CD14-positive monocyte (primary cell): Measurements from ENCODE around the gene RSPH1. TPM values are rescaled to one million over a fixed set of nuclear protein-coding genes. Genes with fewer than 3 reads are reported as not detected.

Experiments used
- DNase-seq, 3 donors: peaks; one replicate each; pipeline ENCODE4 v3.0.0-alpha.2; 2011 to 2022
- H2AFZ ChIP-seq: 2 replicates; pipeline ENCODE4 v1.6.0; 2012; ENCODE audit warnings: mild to moderate bottlenecking, low read depth, low read length, inconsistent platforms; ENCODE audit not compliant: insufficient read depth, poor library complexity, severe bottlenecking
- H3K27ac ChIP-seq, 2 donors: 1 replicate in 1 of 2; 2 replicates in 1 of 2; pipeline ENCODE4 v1.5.1; 2012 to 2013; ENCODE audit warnings: low read length in 2 of 2, control low read depth in 1 of 2, inconsistent platforms in 1 of 2, low read depth in 1 of 2, mild to moderate bottlenecking in 1 of 2
- H3K27me3 ChIP-seq, 2 donors: one replicate each; pipeline versions ENCODE4 v1.6.0 to v1.6.1; 2011 to 2013; ENCODE audit warnings: low read length in 2 of 2; ENCODE audit not compliant: control insufficient read depth in 2 of 2, insufficient read depth in 2 of 2
- H3K36me3 ChIP-seq, 2 donors: replicated peaks in 1 of 2; 1 replicate in 1 of 2; 2 replicates in 1 of 2; pipeline versions ENCODE4 v1.5.1 to v1.6.1; 2012 to 2013; ENCODE audit warnings: low read length in 2 of 2, control low read depth in 1 of 2, inconsistent platforms in 1 of 2, mild to moderate bottlenecking in 1 of 2; ENCODE audit not compliant: insufficient read depth in 2 of 2, control insufficient read depth in 1 of 2
- H3K4me1 ChIP-seq, 2 donors: 1 replicate in 1 of 2; 2 replicates in 1 of 2; pipeline versions ENCODE4 v1.5.1 to v1.6.1; 2012 to 2013; ENCODE audit warnings: low read length in 2 of 2, control low read depth in 1 of 2, inconsistent platforms in 1 of 2, mild to moderate bottlenecking in 1 of 2, moderate library complexity in 1 of 2; ENCODE audit not compliant: insufficient read depth in 2 of 2, control insufficient read depth in 1 of 2
- H3K4me2 ChIP-seq: replicated peaks from 2 replicates; pipeline ENCODE3; 2012; ENCODE audit warnings: low read length, moderate library complexity, mild to moderate bottlenecking; ENCODE audit not compliant: poor library complexity, severe bottlenecking; ENCODE audit errors: extremely low read depth
- H3K4me3 ChIP-seq, 3 experiments: fragments of 200-600 bp in 1 of 3; sonication (generic) in 1 of 3; replicated peaks in 1 of 3; 1 replicate in 2 of 3; 2 replicates in 1 of 3; pipeline ENCODE4 v1.5.1; 2011 to 2013; ENCODE audit warnings: low read length in 3 of 3, mild to moderate bottlenecking in 3 of 3, control low read depth in 2 of 3, low read depth in 2 of 3, inconsistent platforms in 1 of 3, moderate library complexity in 1 of 3
- H3K79me2 ChIP-seq: 2 replicates; pipeline ENCODE4 v1.6.0; 2012; ENCODE audit warnings: mild to moderate bottlenecking, control low read depth, inconsistent platforms, low read length, moderate library complexity; ENCODE audit not compliant: insufficient read depth
- H3K9ac ChIP-seq: 2 replicates; pipeline ENCODE4 v1.6.0; 2017; ENCODE audit warnings: low read length, mild to moderate bottlenecking; ENCODE audit not compliant: insufficient read depth, poor library complexity, severe bottlenecking
- H3K9me3 ChIP-seq, 2 donors: replicated peaks in 1 of 2; 1 replicate in 1 of 2; 2 replicates in 1 of 2; pipeline versions ENCODE4 v1.5.1 to v1.6.1; 2012 to 2013; ENCODE audit warnings: low read length in 2 of 2, control low read depth in 1 of 2; ENCODE audit not compliant: control insufficient read depth in 1 of 2, insufficient read depth in 1 of 2
- H4K20me1 ChIP-seq: 2 replicates; pipeline ENCODE4 v1.6.0; 2012; ENCODE audit warnings: mild to moderate bottlenecking, low read length, control low read depth, moderate library complexity; ENCODE audit not compliant: insufficient read depth
- H3K27ac Mint-ChIP-seq, 7 donors: one replicate each; pipeline ENCODE4 v1.8.0; 2020; ENCODE audit warnings: mild to moderate bottlenecking in 7 of 7, mixed read lengths in 7 of 7, moderate library complexity in 6 of 7, inconsistent platforms in 2 of 7
- H3K27me3 Mint-ChIP-seq, 3 donors: one replicate each; pipeline ENCODE4 v1.8.0; 2021 to 2022; ENCODE audit warnings: low read depth in 3 of 3, mild to moderate bottlenecking in 3 of 3, mixed read lengths in 3 of 3, moderate library complexity in 3 of 3, inconsistent platforms in 1 of 3
- H3K36me3 Mint-ChIP-seq, 2 donors: one replicate each; pipeline ENCODE4 v1.8.0; 2020; ENCODE audit warnings: mixed read lengths in 2 of 2, inconsistent platforms in 1 of 2, mild to moderate bottlenecking in 1 of 2
- H3K4me1 Mint-ChIP-seq: one replicate; pipeline ENCODE4 v1.8.0; 2020; ENCODE audit warnings: mild to moderate bottlenecking, mixed read lengths
- H3K4me3 Mint-ChIP-seq, 2 donors: one replicate each; pipeline ENCODE4 v1.8.0; 2020; ENCODE audit warnings: mild to moderate bottlenecking in 2 of 2, mixed read lengths in 2 of 2, moderate library complexity in 1 of 2
- H3K9me3 Mint-ChIP-seq, 7 donors: one replicate each; pipeline ENCODE4 v1.8.0; 2020 to 2022; ENCODE audit warnings: mixed read lengths in 7 of 7, mild to moderate bottlenecking in 6 of 7, moderate library complexity in 6 of 7, inconsistent platforms in 2 of 7
- WGBS: methylation state at CpG from one replicate; pipeline ENCODE4 v1.1.5; 2013; ENCODE audit warnings: missing lambda C conversion rate; ENCODE audit not compliant: insufficient coverage; 5-methylcytosine and 5-hydroxymethylcytosine counted together
- intact Hi-C, 2 donors: fragments of 100-400 bp; cut with micrococcal nuclease; formaldehyde crosslinking; loops; one replicate each; pipeline versions ENCODE4 v1.15.0 to v1.15.1; 2023
- polyA plus RNA-seq, 3 donors: library from polyadenylated mRNA; depleted of rRNA in 1 of 3; unstranded in 2 of 3; stranded (reverse) in 1 of 3; fragments of 300-500 nt in 2 of 3; fragments of >200 nt in 1 of 3; fragmentation: Illumina TruSeq in 2 of 3; gene quantifications; 1 replicate in 2 of 3; 2 replicates in 1 of 3; pipeline ENCODE4 v1.2.3, GENCODE V29; 2012 to 2021
- TF ChIP-seq, protein P1 (sequence below): fragments of 200-600 bp; IDR thresholded peaks from one replicate; pipeline ENCODE4 v1.8.0; 2022; ENCODE audit warnings: antibody characterized with exemption, mild to moderate bottlenecking

RSPH1 gene
- polyA plus RNA-seq, 3 donors = 0.03 TPM; not detected in 2

DNA sequence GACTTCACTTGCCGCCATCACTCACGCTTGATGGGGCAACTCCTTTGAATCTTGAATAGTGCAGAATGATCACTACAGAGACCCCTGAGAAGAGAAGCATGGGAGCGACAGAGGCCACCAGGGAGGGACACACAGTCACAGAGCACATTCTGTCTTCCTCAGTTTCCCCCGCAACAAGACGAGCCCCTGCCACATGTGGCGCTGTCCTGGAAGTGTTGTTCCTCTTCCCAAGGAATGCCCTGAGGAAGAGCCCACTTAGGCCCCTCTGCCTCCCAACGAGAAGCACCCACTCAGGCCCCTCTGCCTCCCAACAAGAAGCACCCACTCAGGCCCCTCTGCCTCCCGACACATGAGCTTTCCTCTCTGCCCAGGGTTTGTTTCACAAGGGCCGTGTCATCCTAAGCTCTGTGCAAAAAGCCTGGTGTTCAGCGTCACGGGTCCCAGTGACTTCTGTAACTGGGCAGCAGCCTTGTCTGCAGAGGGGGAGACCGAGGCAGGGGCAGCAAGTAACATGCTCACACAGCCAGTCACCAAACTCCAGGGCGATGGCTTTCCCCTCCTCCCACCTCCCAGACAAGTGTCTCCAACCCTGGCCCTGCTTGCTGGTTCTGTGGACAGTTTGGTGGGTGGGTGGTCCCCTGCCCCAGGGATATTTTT, 37.4 kb upstream of the RSPH1 start:
- Histone ChIP-seq H3K9me3 (no peaks in the 10 kb centered on the region), H3K4me3 (peak overlapping the region in 1 of 3 experiments; percentile 59), H3K4me1 (peaks cover 25 to 31% of the 10 kb centered on the region in 2 donors), H3K27ac (peak overlapping the region in 1 of 2 donors; percentile 30), H3K27me3 (no peaks in the 10 kb centered on the region), H3K4me2 (peak overlapping the region; percentile 68), H4K20me1 (no peaks in the 10 kb centered on the region), H3K9ac (peak overlapping the region; percentile 28), H3K79me2 (no peaks in the 10 kb centered on the region), H2AFZ (no peak overlapping the region), H3K36me3 (peaks cover 10 to 51% of the 10 kb centered on the region in 2 donors)
- TF ChIP-seq, protein P1, sequence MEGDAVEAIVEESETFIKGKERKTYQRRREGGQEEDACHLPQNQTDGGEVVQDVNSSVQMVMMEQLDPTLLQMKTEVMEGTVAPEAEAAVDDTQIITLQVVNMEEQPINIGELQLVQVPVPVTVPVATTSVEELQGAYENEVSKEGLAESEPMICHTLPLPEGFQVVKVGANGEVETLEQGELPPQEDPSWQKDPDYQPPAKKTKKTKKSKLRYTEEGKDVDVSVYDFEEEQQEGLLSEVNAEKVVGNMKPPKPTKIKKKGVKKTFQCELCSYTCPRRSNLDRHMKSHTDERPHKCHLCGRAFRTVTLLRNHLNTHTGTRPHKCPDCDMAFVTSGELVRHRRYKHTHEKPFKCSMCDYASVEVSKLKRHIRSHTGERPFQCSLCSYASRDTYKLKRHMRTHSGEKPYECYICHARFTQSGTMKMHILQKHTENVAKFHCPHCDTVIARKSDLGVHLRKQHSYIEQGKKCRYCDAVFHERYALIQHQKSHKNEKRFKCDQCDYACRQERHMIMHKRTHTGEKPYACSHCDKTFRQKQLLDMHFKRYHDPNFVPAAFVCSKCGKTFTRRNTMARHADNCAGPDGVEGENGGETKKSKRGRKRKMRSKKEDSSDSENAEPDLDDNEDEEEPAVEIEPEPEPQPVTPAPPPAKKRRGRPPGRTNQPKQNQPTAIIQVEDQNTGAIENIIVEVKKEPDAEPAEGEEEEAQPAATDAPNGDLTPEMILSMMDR = no peak
- H3K4me1 Mint-ChIP-seq = peaks cover 32% of the 10 kb centered on the region
- WGBS = 91% methylated on average over 8 of the region's 13 CpGs
- H3K9me3 Mint-ChIP-seq = peaks cover 0 to 2% (median 0%) of the 10 kb centered on the region in 7 donors
- peaks cover 0 to 3% (median 2%) of the 10 kb centered on the region in 3 donors for H3K27me3 Mint-ChIP-seq
- DNase-seq = no peak
- intact Hi-C loops = loop anchor here in 1 of 2 donors (5.0 kb wide), 1 partner anchor 36 kb away; the partner anchor contains the start of gene RSPH1
- H3K36me3 Mint-ChIP-seq = peaks cover 48 to 50% of the 10 kb centered on the region in 2 donors
- peak overlapping the region in 1 of 2 donors; percentile 9 for H3K4me3 Mint-ChIP-seq
- H3K27ac Mint-ChIP-seq = peak overlapping the region in 6 of 7 donors; percentile 68 to 85 (median 78)

- H3K4me2 ChIP-seq = peak overlapping the region; percentile 14
- WGBS = 38% methylated on average over 16 of the region's 18 CpGs
- H2AFZ ChIP-seq = no peak overlapping the region
- Mint-ChIP-seq H3K36me3 (peaks cover 41 to 49% of the 10 kb centered on the region in 2 donors), H3K27me3 (peaks cover 0 to 3% (median 2%) of the 10 kb centered on the region in 3 donors), H3K4me3 (peak overlapping the region; percentile 9 to 48), H3K4me1 (peaks cover 39% of the 10 kb centered on the region), H3K27ac (peak overlapping the region; percentile 42 to 87 (median 74)), H3K9me3 (peaks cover 0 to 2% (median 0%) of the 10 kb centered on the region in 7 donors)
- H3K27me3 ChIP-seq = no peaks in the 10 kb centered on the region
- H3K4me3 ChIP-seq = no peak overlapping the region
- DNase-seq = peak; percentile 81 to 89 (median 88)
- H3K36me3 ChIP-seq = peaks cover 10 to 50% of the 10 kb centered on the region in 2 donors
- no peak overlapping the region for H3K9ac ChIP-seq
- intact Hi-C loops = loop anchor here in 1 of 2 donors (5.0 kb wide), 1 partner anchor 35 kb away; the partner anchor contains the start of gene RSPH1
- H4K20me1 ChIP-seq = no peaks in the 10 kb centered on the region
- TF ChIP-seq, protein P1 = no peak
- H3K27ac ChIP-seq = peak overlapping the region in 1 of 2 donors; percentile 30
- no peaks in the 10 kb centered on the region for H3K79me2 ChIP-seq
- H3K4me1 ChIP-seq = peaks cover 32 to 37% of the 10 kb centered on the region in 2 donors
- H3K9me3 ChIP-seq = no peaks in the 10 kb centered on the region
Measured at GRCh38 chr21:42532466-42533181, 36.6 kb upstream of the RSPH1 start.
